GM23338 (cell line): ENCODE measurements around the gene TRAF2.

Experiments
- CREB1 ChIP-seq: fragments of 250-450 bp; sonication (Bioruptor Pico); IDR thresholded peaks from 2 replicates; pipeline ENCODE4 v1.5.0; 2020; ENCODE audit warnings: low read depth, mild to moderate bottlenecking, moderate library complexity
- EZH2 ChIP-seq: fragments of 200-600 bp; sonication (generic); IDR thresholded peaks from one replicate; pipeline ENCODE4 v1.8.0; 2017; ENCODE audit warnings: antibody characterized with exemption, mild to moderate bottlenecking, low read depth; ENCODE audit not compliant: unreplicated experiment
- JUNB ChIP-seq: IDR thresholded peaks from one replicate; pipeline ENCODE4 v1.6.1; 2016; ENCODE audit warnings: antibody characterized with exemption; ENCODE audit not compliant: unreplicated experiment
- NANOG ChIP-seq: IDR thresholded peaks from 2 replicates; pipeline ENCODE4 v1.6.1; 2016; ENCODE audit warnings: antibody characterized with exemption, borderline replicate concordance
- POLR2AphosphoS5 ChIP-seq: IDR thresholded peaks from 2 replicates; pipeline ENCODE4 v1.6.1; 2016; ENCODE audit warnings: antibody characterized with exemption, low read depth
- ZNF331 ChIP-seq: fragments of 250-450 bp; sonication (Bioruptor Pico); IDR thresholded peaks from 2 replicates; pipeline ENCODE4 v1.5.0; 2020; ENCODE audit warnings: low read depth, mild to moderate bottlenecking, moderate library complexity
- TF ChIP-seq, protein P1 (sequence below), 2 experiments: fragments of 200-600 bp in 1 of 2; sonication (generic) in 1 of 2; conservative IDR thresholded peaks; 2 replicates each; pipeline versions ENCODE4 v1.5.1 to v1.6.1; 2016 to 2017; ENCODE audit warnings: antibody characterized with exemption in 2 of 2, low read depth in 2 of 2, mild to moderate bottlenecking in 2 of 2, moderate library complexity in 1 of 2
- TF ChIP-seq, protein P2 (sequence below): IDR thresholded peaks from one replicate; pipeline ENCODE4 v1.6.1; 2018; ENCODE audit warnings: antibody characterized with exemption; ENCODE audit not compliant: unreplicated experiment

DNA sequence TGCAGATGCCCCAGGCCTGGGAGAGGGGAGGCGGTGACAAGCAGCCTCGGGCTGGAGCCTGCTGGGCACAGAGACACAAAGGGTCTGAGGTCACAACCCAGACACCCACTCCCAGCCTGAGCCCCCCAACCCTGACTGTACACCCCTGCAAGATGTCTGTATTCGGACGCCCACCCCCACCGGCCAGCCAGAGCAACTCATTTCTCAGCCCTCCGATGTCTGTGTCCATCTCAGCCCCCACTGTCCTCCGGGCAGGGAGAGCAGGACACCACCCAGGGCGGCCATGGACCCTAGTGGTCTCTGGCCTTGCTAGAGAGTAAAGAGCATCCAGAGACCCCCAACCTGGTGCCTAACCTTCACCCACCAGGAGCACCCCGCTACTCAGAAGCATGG is 69.6 kb downstream of the TRAF2 start:
- TF ChIP-seq EZH2 (no peak), POLR2AphosphoS5 (no peak), JUNB (no peak), ZNF331 (CRISPR knock-in tag) (no peak), NANOG (no peak), CREB1 (CRISPR knock-in tag) (no peak)
- TF ChIP-seq, protein P1, sequence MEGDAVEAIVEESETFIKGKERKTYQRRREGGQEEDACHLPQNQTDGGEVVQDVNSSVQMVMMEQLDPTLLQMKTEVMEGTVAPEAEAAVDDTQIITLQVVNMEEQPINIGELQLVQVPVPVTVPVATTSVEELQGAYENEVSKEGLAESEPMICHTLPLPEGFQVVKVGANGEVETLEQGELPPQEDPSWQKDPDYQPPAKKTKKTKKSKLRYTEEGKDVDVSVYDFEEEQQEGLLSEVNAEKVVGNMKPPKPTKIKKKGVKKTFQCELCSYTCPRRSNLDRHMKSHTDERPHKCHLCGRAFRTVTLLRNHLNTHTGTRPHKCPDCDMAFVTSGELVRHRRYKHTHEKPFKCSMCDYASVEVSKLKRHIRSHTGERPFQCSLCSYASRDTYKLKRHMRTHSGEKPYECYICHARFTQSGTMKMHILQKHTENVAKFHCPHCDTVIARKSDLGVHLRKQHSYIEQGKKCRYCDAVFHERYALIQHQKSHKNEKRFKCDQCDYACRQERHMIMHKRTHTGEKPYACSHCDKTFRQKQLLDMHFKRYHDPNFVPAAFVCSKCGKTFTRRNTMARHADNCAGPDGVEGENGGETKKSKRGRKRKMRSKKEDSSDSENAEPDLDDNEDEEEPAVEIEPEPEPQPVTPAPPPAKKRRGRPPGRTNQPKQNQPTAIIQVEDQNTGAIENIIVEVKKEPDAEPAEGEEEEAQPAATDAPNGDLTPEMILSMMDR (conservative IDR thresholded peaks at IDR 0.05; ENCODE audit: low read depth in 2 of 2), result no peak
- TF ChIP-seq, protein P2, sequence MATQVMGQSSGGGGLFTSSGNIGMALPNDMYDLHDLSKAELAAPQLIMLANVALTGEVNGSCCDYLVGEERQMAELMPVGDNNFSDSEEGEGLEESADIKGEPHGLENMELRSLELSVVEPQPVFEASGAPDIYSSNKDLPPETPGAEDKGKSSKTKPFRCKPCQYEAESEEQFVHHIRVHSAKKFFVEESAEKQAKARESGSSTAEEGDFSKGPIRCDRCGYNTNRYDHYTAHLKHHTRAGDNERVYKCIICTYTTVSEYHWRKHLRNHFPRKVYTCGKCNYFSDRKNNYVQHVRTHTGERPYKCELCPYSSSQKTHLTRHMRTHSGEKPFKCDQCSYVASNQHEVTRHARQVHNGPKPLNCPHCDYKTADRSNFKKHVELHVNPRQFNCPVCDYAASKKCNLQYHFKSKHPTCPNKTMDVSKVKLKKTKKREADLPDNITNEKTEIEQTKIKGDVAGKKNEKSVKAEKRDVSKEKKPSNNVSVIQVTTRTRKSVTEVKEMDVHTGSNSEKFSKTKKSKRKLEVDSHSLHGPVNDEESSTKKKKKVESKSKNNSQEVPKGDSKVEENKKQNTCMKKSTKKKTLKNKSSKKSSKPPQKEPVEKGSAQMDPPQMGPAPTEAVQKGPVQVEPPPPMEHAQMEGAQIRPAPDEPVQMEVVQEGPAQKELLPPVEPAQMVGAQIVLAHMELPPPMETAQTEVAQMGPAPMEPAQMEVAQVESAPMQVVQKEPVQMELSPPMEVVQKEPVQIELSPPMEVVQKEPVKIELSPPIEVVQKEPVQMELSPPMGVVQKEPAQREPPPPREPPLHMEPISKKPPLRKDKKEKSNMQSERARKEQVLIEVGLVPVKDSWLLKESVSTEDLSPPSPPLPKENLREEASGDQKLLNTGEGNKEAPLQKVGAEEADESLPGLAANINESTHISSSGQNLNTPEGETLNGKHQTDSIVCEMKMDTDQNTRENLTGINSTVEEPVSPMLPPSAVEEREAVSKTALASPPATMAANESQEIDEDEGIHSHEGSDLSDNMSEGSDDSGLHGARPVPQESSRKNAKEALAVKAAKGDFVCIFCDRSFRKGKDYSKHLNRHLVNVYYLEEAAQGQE, result no peak
